Stimulated activated CD4-positive, alpha-beta T cell treated with anti-CD3 and anti-CD28 coated beads, Interleukin-15, amount 100 ng/mL, for 24 hours (primary cell): ENCODE results near the gene FBXW12.
"Not testable (repeated sequence)": the region's sequence is repeated elsewhere in the genome, so short reads cannot be mapped to it uniquely, and the experiment has no call there.

Experiments
- DNase-seq: peaks from one replicate; pipeline ENCODE4 v3.0.0-alpha.2; 2020

Gene FBXW12, protein sequence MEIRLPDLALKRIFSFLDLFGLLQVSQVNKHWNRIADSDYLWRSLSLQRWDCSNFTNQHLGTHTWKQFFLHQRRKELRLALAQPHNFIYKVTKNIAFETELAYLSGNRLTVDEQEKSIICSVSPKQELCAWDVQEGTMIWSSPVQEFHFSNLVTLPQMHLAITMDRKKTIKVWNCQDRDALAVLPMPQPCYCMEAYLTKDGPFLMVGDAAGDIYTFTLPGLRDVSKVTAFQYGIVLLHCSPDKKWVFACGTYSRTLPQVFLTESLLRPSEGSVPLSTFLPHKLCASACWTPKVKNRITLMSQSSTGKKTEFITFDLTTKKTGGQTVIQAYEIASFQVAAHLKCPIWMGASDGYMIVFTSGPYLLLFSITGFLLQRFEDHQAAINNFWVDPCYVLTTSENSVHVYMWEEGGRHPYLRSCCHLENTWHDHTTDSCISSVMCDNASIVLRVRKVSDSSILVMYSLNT

DNA sequence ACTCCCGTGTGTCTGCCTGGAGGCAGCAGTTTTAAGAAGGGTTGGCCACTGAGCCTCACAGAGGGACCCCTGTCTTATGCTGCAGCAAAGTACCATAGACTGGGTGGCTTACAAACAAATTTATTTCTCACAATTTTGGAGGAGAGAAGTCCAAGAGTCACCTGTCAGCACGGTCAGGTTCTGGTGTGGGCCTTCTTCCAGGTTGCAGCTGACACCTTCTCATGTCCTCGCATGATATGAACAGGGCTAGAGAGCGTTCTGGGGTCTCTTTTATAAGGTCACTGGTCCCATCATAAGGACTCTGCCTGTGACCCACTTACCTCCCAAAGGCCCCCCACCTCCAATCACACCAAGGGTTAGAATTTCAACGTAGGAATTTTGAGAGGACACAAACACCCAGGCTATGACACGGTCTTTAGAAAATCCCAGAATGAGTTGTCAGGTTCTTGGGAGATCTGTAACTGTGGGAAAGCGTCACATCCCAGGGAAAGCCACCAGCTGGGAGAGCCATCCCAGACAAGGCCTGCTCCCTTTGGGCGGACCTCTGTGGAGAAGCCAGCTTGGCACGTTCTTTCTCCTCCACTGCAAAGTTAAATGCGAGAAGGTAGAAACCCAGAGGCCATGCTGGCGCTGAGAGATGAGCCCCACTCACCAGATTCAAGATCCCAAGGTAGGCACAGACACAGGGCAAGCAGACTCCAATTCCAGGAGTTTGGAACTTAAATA is at the start of gene FBXW12:
FBXW12 (plus strand) TSS at position 569 of the 726 bp plus-strand sequence. CDS start 549 bp downstream, outside the sequence.
- DNase-seq, result no peak

DNA sequence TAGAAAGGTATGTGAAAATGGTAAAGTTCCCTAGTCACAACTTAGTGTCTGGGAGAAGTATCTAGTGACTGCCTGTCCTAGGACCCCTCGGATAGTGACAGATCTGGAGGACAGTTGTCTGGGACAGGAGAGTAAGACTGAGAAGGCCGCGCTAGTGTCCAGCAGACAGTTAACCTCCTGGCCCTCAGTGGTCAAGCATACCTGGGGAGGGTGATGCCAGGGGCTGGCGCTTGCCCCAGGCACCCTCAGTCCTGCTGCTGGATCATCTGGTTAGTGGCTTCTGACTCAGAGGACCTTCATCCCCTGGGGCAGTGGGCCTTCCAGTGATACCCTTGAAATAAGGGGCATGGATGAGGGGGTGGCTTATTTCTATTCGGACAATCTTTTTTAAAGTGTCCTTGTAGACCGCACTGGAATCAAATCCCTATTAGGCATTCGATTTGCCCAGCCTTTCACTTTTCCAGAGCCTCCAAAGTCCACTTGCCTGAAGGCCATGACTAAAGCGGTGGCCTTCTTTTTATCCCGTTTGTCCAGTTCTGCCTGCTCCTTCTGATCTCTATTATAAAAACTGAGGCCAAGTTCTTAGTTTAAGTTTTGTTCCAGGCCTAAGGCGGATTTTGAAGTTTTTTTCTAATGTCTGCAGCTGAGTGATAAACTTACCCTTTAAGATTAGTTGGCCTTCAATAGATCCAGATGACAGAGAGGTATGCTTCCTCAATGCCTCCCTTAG is 40.1 kb upstream of the FBXW12 start:
- DNase-seq, result not testable (repeated sequence)

DNA sequence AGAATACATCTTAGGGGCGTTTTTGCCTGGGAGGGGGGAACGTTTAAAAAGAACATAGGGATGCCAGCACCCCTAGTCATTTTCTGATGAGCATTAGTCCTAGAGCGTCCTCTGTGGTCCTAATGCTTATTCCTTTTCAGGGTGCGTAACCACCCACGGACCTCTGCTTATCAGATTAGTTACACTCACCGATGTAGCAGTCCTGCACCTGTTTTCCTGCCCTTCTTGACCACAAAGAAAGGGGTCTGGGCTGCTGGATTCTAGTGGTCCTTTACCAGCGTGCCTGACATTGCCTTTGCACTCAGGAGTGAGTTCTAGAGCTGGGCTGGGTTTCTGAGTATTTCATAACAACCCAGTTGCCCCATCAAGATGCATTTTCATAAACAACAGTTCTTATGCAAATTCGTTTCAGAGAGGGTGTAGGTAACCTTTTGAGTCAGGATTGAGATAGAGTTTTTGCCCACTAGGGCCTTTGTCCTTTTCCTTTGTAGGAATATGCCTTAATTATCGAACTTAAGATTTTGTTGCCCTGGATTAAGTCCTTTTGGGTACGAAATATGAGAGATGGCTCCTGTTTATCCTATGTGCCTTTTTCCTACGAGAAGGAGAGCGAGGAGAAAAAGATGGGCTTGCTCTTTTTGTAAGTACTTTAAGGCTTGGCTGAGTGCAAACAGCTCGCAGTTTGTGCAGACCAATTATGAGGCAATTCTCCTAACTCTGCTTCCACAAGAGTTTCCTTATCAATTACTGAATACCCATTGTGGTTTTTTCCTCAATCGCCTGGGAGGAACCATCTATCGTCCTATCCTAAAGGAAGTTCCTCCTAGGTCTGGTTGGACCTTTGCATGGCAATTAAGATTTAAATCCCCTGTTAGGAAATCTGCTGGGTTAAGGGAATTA is 38.4 kb upstream of the FBXW12 start, which contains the start of gene SPINK8:
SPINK8 (minus strand) TSS at position 316 of the 900 bp plus-strand sequence. CDS start 5,320 bp downstream, outside the sequence.
- DNase-seq, result not testable (repeated sequence)

DNA sequence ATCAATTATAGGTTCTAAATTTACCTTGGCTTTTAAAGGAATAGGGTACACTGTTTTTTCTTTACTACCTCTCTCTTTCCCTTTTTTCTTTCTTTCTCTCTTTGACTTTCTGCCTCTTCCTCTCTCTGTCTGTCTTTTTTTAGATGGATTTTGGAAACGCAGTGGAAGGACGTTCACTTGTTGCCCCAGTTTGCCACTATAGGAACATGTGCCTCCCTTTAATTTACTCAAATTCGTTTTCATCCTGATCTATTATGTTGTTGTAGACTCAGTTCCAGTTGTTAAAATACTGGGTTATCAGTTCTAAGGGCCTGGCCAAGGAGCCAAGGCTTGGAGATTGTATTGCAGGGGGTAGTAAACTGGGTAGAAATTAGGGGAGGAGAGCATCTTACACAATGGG is 37.4 kb upstream of the FBXW12 start:
- no peak for DNase-seq

DNA sequence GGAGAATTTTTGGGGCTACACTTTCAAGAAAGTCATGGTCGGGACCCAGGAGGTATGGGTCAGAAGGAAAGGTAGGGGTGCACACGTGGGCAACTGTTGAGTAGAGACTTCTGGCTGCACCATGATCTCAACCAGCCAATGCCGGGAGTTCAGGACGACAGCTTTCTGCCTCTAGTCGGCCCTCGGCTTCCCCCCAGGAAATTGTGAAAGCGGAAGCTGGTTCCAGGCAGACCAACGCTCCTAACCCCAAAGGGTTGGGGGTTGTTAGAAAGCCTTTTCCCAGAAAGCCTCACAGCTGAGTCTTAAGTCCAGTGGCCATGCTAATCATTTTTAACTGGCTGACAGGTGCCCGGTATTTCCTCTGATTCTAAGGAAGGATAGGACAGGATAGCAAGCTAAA is 36.7 kb upstream of the FBXW12 start:
- DNase-seq, result not testable (repeated sequence)

DNA sequence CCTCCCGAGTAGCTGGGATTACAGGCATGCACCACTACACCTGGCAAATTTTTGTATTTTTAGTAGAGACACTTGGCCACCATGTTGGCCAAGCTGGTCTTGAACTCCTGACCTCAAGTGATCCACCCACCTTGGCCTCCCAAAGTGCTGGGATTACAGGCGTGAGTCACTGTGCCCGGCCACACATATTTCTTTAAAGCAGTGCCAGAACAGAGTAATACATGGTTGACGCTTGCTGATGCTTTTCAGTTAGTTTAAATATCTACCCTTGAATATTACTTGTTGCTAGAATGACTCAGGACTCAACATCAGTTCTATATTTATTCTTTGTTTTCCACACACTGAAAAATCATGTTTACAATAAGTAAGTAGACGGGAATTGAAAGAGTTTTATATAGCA is 34.5 kb upstream of the FBXW12 start:
- DNase-seq, result not testable (repeated sequence)

DNA sequence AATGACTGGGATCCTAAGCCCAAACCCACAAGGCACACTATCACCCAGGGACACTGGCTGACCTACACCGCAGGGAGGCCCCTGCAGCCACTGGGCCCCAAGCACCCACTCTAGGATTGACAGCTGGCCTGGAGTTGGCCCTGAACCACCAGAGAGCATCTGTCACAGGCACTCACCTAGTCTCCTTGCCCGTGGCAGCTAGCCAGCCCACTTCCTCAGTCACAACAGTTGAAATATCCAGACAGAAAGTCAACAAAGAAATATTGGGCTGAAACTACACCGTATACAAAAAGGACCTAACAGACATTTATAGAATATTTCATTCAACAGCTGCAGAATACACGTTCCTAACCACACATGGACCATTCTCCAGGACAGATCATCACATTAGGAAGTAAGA is 33.4 kb upstream of the FBXW12 start:
- DNase-seq, result no peak

DNA sequence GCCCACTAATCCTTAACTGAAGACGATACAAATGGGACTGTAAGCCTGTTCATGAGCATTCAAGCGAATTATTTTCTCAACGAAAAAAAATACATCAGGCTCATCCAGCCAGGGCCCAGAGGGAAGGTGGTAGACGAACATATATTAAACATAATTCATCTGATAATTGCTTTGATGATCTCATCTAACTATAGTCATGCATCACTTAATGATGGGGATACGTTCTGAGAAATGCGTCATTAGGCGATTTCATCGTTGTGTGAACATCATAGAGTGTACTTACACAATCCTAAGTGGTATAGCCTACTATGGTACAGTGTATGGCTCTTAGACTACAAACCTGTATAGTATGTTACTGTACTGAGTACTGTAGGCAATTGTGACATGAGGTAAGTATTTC is 28.6 kb upstream of the FBXW12 start:
- no peak for DNase-seq

DNA sequence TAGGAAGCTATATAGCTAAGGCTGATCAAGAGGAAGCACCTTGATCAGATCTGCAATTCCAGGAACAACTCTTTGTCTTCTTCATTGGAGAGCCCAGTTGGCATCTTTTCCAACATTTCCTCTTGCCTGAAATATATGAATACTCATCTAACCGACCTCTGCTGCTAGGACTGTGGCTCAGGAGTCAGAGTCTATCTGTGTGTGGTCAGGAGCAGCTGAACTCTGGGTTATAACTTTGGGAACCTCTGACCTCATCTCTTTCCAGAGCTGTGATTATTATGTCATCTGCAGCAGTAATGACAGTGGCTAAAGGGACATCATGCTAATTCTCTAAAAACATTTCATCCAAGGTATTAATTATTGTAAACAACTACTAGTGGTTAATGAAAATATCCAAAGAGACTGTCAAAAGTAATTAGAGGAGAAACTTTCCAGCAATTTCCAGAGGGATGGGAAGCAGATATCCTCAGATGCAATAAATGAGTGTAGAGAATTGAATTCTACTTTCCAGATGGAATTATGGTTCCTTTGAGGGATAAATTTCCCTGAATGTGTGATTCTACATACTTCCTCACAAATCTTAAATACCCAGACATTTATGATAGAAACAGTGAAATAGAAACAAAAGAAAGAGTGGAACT is 27.0 kb upstream of the FBXW12 start:
- no peak for DNase-seq

DNA sequence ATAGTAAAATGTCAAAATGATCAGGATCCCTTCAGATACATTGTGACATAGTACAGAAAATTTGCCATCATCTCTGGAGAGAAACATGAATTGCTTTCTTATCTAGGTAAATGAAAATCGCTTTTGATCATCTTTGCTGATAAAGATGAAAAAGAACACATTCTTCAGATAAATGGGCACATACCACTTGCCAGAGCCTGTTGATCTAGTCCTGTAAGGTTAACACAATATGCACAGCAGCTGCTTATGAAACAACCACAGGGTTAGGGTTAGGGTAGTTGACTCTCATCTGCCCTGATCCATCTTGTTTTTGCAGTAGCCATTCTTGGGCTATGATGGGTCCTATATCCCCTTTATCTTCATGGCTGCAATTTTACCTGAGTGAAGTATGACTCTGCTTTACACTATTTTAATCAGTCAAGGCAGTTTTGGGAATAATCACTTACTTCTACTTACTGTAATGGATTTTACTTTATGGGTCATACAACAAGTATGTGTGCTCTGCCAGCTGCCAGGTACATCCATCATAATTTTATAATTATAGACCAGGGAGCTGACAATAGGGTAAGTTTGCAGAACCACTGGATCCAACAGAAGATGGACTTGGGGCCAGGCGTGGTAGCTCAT is 26.0 kb upstream of the FBXW12 start:
- no peak for DNase-seq

DNA sequence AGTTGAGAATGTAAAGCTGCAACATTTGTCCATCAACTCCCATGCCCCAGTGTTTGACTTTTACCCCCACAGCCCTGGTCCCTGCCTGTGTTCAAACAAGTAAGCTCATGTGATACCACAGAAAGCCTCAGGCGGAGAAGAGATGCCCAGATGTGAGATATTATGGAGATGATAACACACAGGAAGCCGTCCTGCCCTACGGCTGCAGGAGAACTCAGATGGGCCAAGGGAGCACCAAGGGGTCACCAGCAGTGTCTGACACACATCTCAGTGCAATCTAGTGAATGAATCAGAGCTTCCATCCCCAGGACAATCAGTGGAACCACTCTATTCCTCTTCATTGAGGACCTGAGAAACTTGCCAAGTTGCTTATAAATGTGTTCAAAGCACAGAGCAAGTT is 24.5 kb upstream of the FBXW12 start:
- DNase-seq, result no peak

DNA sequence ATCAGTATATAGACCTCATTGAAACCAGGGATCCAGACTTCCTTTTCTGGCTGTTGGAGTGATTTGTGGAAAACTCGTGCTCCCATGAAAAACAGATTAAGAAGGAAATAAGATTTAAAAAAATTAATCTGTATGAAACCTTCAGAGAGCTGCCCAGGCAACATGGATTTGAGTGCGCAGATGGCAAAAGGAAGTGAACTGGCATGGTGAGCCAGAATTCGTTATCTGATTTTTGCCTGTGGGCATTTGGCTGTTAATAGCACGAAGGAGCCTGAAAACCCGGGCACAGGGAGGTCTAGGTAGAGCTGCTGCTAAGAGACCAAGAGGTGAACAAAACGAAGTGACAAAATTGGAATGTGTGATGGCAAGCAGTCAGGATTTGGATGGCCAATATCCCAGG is 19.5 kb upstream of the FBXW12 start:
- DNase-seq, result no peak

DNA sequence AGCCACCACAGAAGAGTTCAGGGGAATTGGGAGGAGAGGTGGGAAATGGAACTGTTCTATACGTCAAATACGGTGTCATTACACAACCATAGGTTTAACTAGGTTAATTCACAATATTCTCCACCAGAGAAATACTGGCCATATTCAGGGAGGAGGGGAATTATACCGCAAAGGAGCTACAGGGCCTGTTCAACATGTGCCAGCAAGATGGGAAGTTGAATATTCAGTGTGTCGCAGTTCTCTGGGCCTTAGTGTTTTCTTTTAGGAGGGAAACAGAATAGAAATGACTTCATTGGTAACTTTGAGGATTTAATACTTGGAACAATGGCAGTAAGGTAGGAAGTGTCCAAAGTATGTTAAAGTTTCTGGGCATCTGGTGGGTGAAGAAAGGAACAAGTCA is 18.0 kb upstream of the FBXW12 start:
- no peak for DNase-seq

DNA sequence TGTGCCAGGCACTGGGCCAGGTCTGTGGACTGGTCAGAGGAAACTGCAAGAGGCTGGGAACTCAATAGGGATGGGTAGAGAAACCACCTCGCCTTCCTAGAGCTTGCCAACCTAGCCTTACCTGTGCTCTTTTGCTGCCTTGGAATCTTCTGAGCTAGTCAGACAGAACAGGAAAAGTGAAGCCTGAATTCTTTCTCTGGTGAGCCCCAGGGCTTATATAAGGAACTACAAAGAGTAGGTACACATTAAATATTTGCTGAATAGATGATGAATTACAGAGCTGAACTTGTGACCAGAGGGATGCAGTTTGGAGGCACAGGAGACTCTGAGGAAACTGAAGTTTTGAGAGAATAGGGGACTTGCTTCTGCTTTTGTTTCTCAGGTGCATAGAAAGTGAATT is 15.6 kb upstream of the FBXW12 start:
- DNase-seq, result no peak

DNA sequence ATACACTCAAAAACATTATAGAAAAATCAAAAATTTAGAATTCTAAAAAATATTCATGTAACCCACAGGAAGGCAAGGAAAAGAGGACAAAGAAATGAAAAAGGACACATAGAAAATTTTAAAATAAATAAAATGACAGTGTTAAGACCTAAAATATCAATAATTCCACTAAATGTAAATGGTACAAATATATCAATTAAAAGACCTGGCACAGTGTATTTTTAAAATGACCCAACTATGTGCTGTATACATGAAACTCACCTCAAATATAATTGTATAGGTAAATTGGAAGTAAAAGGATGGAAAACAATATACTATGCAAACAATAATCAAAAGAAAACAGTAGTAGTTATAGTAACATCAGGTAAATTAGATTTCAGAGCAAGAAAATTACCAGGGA is 10.1 kb upstream of the FBXW12 start:
- DNase-seq, result no peak

DNA sequence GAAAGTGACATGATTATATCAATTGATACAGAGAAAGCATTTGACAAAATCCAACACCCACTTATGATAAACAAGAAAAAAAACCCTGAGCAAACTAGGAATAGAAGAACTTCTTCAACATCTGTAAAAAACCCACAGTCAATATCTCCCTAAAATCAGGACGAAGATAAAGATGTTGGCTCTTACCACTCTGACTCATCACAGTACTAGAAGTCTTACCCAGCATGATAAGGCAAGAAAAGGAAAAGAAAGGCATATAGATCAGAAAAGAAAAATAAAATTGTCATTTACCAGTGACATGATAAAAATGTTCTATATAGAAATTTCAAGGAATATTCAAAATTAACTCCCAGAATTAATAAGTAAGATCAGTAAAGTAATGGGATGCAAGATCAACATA is 7.2 kb upstream of the FBXW12 start:
- no peak for DNase-seq

DNA sequence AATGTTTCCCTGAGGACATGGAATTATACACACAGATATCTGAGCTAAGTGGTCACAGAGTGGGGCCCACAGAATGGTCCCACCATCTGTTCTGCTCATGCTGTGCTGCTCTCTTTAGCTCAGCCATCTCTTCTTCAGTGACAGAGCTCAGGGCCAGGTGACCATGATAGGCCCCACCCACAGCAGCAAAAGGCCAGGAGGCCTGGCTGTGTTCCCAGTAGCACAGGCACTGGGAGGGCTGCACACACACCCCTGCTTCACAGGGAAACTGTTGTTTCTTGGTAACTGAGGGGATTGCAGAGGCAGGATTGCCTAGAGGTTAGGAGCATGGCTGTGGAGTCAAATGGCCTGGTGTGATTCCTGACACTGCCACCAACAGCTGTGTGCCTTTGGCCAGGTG is 4.8 kb upstream of the FBXW12 start:
- no peak for DNase-seq

DNA sequence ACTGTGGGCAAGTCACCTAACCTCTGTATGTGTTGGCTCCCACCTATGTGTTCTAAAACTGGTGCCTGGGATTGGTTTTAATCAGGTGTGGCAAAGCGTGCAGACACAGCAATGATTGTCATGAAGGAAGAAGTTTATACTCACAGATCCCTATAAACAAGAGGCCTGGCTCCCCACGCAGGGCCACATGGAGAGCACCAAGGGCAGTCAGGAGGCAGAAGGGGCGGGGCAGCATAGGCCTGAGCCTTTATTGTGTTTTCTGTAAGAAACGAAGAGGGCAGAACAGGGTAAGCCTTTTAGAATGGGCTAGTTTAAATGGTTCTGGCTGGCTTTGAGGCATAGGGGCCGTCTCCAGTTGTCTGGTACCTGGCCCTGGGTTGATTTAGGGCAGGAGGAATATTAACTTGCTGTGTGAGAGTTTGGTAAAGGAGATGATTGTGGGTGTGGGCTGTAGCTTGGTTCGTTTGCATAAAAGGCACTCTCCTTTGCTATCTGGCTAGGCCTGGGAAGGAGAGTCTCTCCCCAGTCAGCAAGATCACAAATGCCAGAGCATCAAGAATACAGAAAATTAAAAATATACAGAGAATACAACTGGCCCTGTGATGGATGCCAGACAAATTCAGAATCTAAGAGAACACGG is 2.2 kb upstream of the FBXW12 start:
- no peak for DNase-seq

DNA sequence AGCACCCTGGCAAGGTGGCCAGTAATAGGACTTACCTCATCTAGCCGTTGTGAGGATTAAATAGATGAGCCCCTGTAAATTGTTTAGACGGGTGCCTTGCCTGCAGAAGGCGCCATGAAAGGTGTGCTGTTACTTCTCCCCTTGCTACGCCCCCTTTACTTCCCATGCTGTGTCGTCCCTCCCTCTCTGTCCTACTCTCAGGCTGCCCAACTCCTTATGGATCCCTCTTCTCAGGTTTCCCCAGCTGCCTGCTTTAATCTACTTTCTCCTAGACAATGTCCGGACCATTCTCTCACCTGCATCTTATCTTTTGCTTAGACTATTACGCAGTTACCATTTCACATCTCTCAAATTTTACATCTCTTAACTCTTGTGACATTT is 1.7 kb upstream of the FBXW12 start:
- DNase-seq, result no peak

DNA sequence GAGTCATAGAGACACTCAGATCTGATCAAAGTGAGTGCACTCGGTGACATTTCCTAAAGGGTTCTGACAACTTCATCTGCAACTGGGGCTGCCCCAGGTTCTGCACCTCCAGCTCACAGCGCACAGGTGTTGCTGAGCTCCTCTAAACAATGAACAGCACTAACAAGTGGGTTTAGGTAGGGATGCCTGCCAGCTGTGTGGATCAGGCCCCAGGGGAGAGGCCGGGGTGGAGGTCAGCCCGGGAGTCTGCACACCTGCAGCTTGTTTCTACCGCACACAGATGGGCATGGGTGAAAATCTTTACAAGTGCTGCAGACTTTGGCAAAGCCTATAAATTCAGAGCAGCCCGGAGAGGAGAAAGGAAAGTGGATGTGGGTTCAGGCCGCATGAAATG is 355 bp downstream of the FBXW12 start:
- DNase-seq, result no peak
